Measurements from ENCODE around the gene ARRB2. TPM values are rescaled to one million over a fixed set of nuclear protein-coding genes. Genes with fewer than 3 reads are reported as not detected.

Gene ARRB2
- total and polyA plus RNA-seq, 2 of the 8 experiments (the other 6 are each of a cell fraction or from before 2014, with no cell fraction given) = 72.4 to 101 TPM

- Histone ChIP-seq H3K23me2 (ENCODE audit: low read depth, low read length) (no peaks in the 10 kb centered on the region), H2BK120ac (replicated peaks; ENCODE audit: low read depth, low read length) (no peak overlapping the region), H2BK5ac (ENCODE audit: low read depth, low read length) (no peak overlapping the region), H3K27me3 (replicated peaks in 1 of 4; ENCODE audit: control insufficient read depth in 3 of 4, extremely low read depth in 1 of 4, insufficient read depth in 3 of 4, low read length in 3 of 4) (no peaks in the 10 kb centered on the region), H3K18ac (ENCODE audit: extremely low read depth, low read length) (no peak overlapping the region), H3K23ac (ENCODE audit: insufficient read length) (no peak overlapping the region), H2AFZ (ENCODE audit: low read length) (no peak overlapping the region), H3K4me1 (replicated peaks in 1 of 4; ENCODE audit: control insufficient read depth in 3 of 4, insufficient read depth in 4 of 4, low read length in 3 of 4) (no peaks in the 10 kb centered on the region), H3K9me3 (ENCODE audit: insufficient read depth in 2 of 2, low read depth in 1 of 2, low read length in 1 of 2) (no peaks in the 10 kb centered on the region), H3K79me1 (ENCODE audit: low read depth, low read length) (no peaks in the 10 kb centered on the region), H3K4me3 (ENCODE audit: extremely low read depth in 1 of 4, insufficient read depth in 2 of 4, low read depth in 3 of 4, low read length in 4 of 4) (no peak overlapping the region), H3K9ac (replicated peaks in 1 of 4; ENCODE audit: extremely low read depth in 1 of 4, low read depth in 3 of 4, low read length in 3 of 4) (no peak overlapping the region), H3K4me2 (ENCODE audit: insufficient read depth in 1 of 2, low read depth in 2 of 2, low read length in 2 of 2) (no peak overlapping the region), H3K27ac (ENCODE audit: low read depth, low read length) (no peak overlapping the region), H3K79me2 (ENCODE audit: control insufficient read depth in 1 of 2, insufficient read depth in 2 of 2, low read length in 2 of 2) (no peaks in the 10 kb centered on the region), H3K36me3 (ENCODE audit: control insufficient read depth in 2 of 4, insufficient read depth in 4 of 4, low read length in 3 of 4) (no peaks in the 10 kb centered on the region), H4K5ac (ENCODE audit: insufficient read length, low read depth, low read length) (no peak overlapping the region), H3K14ac (ENCODE audit: insufficient read length) (no peak overlapping the region), H4K91ac (replicated peaks; ENCODE audit: insufficient read length, low read length) (no peak overlapping the region), H2AK5ac (ENCODE audit: low read depth, low read length) (no peak overlapping the region), H2BK12ac (ENCODE audit: low read depth, low read length) (no peak overlapping the region), H4K8ac (ENCODE audit: extremely low read depth, insufficient read depth, low read length) (no peak overlapping the region), H4K20me1 (replicated peaks in 1 of 2; ENCODE audit: control insufficient read depth in 1 of 2, insufficient read depth in 2 of 2, low read length in 2 of 2) (no peaks in the 10 kb centered on the region), H3K4ac (replicated peaks; ENCODE audit: insufficient read length, low read depth, low read length) (no peak overlapping the region), H3K56ac (replicated peaks; ENCODE audit: insufficient read length, low read depth, low read length) (no peak overlapping the region), H2BK20ac (ENCODE audit: low read length) (no peak overlapping the region), H2BK15ac (ENCODE audit: low read length) (no peak overlapping the region)
- FAIRE-seq (no peak), DNase-seq (ENCODE audit: low read depth in 1 of 2, low spot score in 2 of 2) (no peak)
- no peak for TF ChIP-seq SRF (IDR thresholded peaks at IDR 0.05; ENCODE audit: low read depth, low read length)
- TF ChIP-seq CTBP2 (IDR thresholded peaks at IDR 0.05; ENCODE audit: borderline replicate concordance, insufficient read depth, insufficient read length, low read length) = no peak
- no peak for TF ChIP-seq SAP30 (IDR thresholded peaks at IDR 0.05; ENCODE audit: insufficient read depth, insufficient replicate concordance, low read length)
- CTCF ChIA-PET (ENCODE audit: partially characterized antibody) = no interaction called here
- WGBS, 2 experiments (ENCODE audit: extremely low coverage in 1 of 2, insufficient coverage in 1 of 2, insufficient read length in 1 of 2, insufficient replicate concordance in 2 of 2, low coverage in 1 of 2, low lambda C conversion rate in 2 of 2, missing lambda C conversion rate in 1 of 2) = 88% methylated on average over 10 of the region's 10 CpGs; no CpG with 5 or more reads in 1 of the 2 experiments
- POLR2A ChIA-PET (ENCODE audit: partially characterized antibody) = no interaction called here
Observed at GRCh38 chr17:4759776-4760236, 49.4 kb downstream of the ARRB2 start.

All from H1 (cell line).